Measurements from ENCODE around the gene SLIT2.

Gene SLIT2, protein sequence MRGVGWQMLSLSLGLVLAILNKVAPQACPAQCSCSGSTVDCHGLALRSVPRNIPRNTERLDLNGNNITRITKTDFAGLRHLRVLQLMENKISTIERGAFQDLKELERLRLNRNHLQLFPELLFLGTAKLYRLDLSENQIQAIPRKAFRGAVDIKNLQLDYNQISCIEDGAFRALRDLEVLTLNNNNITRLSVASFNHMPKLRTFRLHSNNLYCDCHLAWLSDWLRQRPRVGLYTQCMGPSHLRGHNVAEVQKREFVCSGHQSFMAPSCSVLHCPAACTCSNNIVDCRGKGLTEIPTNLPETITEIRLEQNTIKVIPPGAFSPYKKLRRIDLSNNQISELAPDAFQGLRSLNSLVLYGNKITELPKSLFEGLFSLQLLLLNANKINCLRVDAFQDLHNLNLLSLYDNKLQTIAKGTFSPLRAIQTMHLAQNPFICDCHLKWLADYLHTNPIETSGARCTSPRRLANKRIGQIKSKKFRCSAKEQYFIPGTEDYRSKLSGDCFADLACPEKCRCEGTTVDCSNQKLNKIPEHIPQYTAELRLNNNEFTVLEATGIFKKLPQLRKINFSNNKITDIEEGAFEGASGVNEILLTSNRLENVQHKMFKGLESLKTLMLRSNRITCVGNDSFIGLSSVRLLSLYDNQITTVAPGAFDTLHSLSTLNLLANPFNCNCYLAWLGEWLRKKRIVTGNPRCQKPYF (N-terminal part only)

DNA sequence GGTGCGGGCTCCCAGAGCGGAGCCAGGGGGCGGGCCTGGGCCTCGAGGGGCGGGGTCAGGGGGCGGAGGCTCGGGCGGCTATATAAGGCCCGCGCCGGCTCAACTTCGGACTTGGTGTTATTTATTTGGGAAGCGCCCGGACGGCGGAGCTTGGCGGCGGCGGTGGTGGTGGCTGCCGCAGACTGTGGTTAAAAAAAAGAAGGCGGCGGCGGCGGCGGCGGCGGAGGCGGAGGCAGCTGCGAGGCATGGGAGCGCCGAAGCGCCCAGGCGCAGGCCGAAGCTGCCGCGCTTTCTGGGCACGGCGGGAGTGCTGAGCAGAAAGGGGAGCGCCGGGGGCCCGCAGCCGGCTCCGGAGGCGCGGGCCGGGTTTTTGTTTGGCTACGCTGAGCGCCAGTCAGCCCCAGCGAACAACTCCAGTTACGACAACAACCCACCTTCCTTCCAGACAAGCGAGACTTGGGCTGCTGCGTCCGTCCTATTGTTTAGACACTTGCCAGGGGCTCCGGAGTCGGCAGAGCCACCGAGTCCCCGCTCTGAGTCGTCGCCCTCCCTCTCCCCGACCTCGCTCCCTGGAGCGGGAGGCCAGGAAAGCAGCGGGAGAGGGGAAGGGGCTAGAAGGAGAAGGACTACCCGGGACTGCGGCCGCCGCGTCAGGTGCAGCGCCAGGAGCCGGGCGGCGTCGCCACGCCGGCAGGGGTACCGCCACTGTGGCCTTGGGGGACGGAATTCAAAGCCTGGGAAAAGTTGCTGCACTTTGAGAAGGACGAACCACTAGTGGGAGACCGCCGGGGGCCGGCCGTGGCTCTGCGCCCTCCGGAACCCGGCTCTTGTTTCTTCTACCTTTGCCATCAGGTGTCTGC lies at the start of gene SLIT2:
SLIT2 (plus strand) TSS at position 110 of the 860 bp plus-strand sequence. CDS start 1,911 bp downstream, outside the sequence.
- TF ChIP-seq, protein P1, sequence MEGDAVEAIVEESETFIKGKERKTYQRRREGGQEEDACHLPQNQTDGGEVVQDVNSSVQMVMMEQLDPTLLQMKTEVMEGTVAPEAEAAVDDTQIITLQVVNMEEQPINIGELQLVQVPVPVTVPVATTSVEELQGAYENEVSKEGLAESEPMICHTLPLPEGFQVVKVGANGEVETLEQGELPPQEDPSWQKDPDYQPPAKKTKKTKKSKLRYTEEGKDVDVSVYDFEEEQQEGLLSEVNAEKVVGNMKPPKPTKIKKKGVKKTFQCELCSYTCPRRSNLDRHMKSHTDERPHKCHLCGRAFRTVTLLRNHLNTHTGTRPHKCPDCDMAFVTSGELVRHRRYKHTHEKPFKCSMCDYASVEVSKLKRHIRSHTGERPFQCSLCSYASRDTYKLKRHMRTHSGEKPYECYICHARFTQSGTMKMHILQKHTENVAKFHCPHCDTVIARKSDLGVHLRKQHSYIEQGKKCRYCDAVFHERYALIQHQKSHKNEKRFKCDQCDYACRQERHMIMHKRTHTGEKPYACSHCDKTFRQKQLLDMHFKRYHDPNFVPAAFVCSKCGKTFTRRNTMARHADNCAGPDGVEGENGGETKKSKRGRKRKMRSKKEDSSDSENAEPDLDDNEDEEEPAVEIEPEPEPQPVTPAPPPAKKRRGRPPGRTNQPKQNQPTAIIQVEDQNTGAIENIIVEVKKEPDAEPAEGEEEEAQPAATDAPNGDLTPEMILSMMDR (IDR thresholded peaks at IDR 0.05) = no peak
- Mint-ChIP-seq H3K27ac (peak within 1 kb of the TSS; percentile 88), H3K4me1 (peaks cover 43% of the 10 kb centered on the region), H3K9me3 (no peaks in the 10 kb centered on the region), H3K36me3 (ENCODE audit: low read depth) (no peaks in the 10 kb centered on the region), H3K27me3 (ENCODE audit: low read depth, poor library complexity) (peaks cover 3% of the 10 kb centered on the region), H3K4me3 (peak within 1 kb of the TSS; percentile 98)
- peak; percentile 95 for DNase-seq

DNA sequence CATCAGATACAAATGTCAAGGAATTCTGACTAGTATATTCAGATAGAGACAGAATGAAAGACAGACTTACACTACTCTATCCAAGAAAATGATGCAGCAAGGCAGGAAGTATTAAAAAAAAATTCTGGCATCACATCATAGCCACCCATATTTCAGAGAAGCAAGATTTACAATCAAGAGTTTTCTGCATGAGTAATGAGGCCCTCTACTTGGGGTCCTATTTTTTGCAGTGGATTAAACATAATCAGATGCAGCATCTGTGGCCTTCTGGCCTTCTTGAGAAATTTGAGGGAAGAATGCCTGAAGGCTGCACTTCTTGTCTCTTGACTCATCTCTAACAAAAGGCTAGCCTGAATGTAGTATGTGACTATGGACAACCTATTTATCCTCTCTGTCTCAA lies 48.2 kb upstream of the SLIT2 start:
- Mint-ChIP-seq H3K36me3 (ENCODE audit: low read depth) (no peaks in the 10 kb centered on the region), H3K27me3 (ENCODE audit: low read depth, poor library complexity) (peaks cover 4% of the 10 kb centered on the region), H3K4me1 (no peaks in the 10 kb centered on the region), H3K27ac (no peak overlapping the region), H3K4me3 (no peak overlapping the region), H3K9me3 (no peaks in the 10 kb centered on the region)
- TF ChIP-seq, protein P1 (IDR thresholded peaks at IDR 0.05) = no peak
- DNase-seq = no peak

DNA sequence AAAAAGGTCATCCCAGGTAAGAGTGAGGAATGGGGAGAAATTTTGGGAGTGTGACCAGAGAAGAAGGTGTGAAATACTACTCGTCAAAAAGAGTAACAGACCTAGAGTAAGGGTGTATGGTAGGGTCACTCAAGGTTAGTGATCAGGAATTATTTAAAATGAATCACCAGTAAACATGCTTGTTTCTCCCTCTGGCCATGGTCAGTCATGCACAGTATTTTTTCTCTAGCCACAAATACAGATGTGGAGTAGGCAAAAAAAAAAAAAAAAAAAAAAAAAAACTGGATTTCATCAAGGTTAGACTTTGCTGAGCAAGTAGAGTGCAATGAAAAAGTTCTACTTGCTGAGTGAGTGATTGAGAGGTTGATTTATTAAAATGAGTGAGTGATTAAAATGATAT lies 34.2 kb upstream of the SLIT2 start:
- Mint-ChIP-seq H3K9me3 (peaks cover under 1% of the 10 kb centered on the region), H3K27ac (no peak overlapping the region), H3K36me3 (ENCODE audit: low read depth) (no peaks in the 10 kb centered on the region), H3K4me3 (no peak overlapping the region), H3K27me3 (ENCODE audit: low read depth, poor library complexity) (peaks cover 4% of the 10 kb centered on the region), H3K4me1 (no peaks in the 10 kb centered on the region)
- TF ChIP-seq, protein P1 (IDR thresholded peaks at IDR 0.05) = no peak
- no peak for DNase-seq

DNA sequence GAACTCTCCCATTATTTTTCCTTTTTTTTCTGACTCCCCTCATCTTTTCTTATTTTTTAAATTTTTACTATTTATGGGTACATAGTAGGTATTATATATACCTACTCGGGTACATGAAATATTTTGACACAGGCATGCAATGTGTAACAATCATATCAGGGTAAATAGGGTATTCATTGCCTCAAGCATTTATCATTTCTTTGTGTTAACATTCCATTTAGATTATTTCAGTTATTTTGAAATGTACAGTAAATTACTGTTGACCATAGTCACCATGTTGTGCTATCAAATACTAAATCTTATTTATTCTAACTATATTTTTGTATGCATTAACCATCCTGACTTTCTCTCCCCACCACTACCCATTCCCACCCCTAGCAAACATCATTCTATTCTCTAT lies 33.8 kb upstream of the SLIT2 start:
- Mint-ChIP-seq H3K4me3 (no peak overlapping the region), H3K27ac (no peak overlapping the region), H3K36me3 (ENCODE audit: low read depth) (no peaks in the 10 kb centered on the region), H3K27me3 (ENCODE audit: low read depth, poor library complexity) (peaks cover 4% of the 10 kb centered on the region), H3K4me1 (no peaks in the 10 kb centered on the region), H3K9me3 (peaks cover 5% of the 10 kb centered on the region)
- TF ChIP-seq, protein P1 (IDR thresholded peaks at IDR 0.05) = no peak
- no peak for DNase-seq

DNA sequence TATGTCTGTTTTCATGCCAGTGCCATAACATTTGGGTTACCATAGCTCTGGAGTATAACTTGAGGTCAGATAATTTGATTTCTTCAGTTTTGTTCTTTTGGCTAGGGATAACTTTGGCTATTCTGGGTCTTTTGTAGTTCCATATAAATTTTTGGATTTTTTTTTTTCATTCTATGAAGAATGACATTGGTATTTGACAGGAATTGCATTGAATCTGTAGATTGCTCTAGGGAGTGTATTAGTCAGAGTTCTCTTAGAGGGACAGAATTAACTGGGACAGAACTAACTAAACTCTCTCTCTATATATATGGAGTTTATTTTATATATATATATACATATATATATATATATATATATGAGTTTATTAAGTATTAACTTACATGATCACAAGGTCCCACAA lies 32.2 kb upstream of the SLIT2 start:
- DNase-seq = no peak
- Mint-ChIP-seq H3K4me1 (no peaks in the 10 kb centered on the region), H3K9me3 (peaks cover 21% of the 10 kb centered on the region), H3K36me3 (ENCODE audit: low read depth) (no peaks in the 10 kb centered on the region), H3K27me3 (ENCODE audit: low read depth, poor library complexity) (peaks cover 4% of the 10 kb centered on the region), H3K27ac (no peak overlapping the region), H3K4me3 (no peak overlapping the region)
- TF ChIP-seq, protein P1 (IDR thresholded peaks at IDR 0.05) = no peak

Measured in nephron progenitor cell (in vitro differentiated cells).